T47D (cell line): Measurements from ENCODE around the gene PAXIP1.

ENCODE experiments used
- DNase-seq, 2 experiments: peaks; one replicate each; pipeline versions ENCODE4 v3.0.0 to v3.0.0-alpha.2; 2011 to 2012; ENCODE audit warnings: low read depth in 1 of 2, low spot score in 1 of 2
- JUND ChIP-seq: IDR thresholded peaks from 2 replicates; pipeline ENCODE4 v1.6.1; 2012; ENCODE audit warnings: low read depth
- in situ Hi-C: cut with HindIII; loops from 2 replicates; pipeline ENCODE4 v1.10.0; 2016; ENCODE audit warnings: low sequenced_read_pairs, low pct_unique_long_range_greater_than_20kb

Gene PAXIP1

DNA sequence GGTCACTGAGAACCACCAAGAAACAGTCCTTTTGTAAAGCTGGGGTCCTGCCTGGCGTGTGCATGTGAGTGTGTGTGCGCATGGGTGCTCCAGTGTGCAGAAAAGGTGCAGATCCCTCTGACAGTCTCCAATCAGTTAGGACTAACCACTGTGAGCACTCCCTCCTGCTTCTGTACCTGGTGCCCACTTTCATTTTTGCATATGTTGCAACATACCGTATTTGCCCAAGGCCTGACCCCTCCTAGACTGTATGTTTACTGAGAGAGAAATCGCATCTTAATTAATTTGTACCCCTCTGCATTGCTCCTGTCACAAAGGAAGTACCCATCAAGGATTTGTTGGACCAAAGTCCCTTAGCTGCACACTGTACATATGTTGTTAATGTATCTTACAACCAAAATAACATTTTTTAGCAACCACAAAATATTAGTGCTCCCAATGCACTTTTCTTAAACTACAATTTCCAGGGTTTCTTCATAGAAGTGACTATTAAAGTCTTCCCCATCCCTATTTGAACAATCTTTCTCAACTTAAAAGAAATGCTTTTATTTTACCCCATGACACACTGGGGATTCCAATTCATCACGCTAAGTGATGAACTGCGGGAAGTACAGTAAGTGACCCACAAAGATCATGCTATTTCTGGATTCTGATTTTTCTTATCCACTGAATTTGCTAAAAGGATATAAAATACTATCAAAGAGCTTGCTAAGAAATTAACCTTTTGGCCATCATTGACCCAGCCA lies 16.6 kb downstream of the PAXIP1 start:
- TF ChIP-seq JUND = no peak
- in situ Hi-C loops = no loop called here
- DNase-seq = no peak

DNA sequence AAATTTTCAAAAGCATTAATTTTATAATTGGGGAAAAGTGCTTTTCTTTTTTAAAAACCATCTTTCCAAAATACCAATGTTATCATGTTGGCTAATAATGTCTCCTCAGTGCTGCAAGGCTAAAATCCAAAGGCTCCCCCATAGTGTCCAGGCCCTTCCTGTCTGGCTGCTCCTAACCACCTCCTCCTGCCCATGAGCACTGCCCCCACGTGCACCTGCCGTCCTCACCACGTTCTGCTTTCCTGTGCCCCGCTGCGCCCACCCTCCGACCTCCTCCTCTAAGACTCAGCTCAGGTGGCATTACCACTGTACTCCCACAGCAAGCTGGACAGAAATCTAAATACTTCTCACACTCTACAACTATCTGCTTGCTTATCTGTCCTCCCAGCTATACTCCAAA lies 17.7 kb downstream of the PAXIP1 start:
- TF ChIP-seq JUND = no peak
- no peak for DNase-seq
- in situ Hi-C loops = no loop called here

DNA sequence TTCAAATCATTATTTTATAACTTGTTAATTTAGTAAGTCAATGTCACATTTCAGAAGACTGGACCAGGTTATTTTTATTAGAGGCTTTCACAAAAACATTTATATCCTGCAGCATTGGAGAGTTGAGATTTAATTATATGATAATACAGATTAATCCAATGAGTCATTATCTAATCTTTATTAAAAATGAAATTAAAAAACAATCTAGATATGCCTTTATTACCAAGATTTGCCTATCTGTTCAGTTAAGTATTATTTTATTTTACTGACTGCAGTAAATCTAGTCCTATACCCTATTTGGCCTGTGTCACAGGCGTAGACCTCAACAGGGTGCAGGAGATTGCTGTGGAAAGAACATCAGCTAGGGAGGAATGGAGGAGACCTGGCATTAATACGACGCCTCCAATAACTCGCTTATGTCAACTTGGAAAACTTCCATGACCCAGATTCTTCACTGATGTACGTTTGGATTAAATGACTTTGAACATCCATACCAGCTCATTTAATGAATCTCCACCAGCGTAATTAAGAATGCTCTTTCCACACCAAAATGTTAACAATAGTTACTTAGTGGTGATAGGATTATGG lies 18.2 kb downstream of the PAXIP1 start:
- TF ChIP-seq JUND = no peak
- in situ Hi-C loops = no loop called here
- DNase-seq = no peak

DNA sequence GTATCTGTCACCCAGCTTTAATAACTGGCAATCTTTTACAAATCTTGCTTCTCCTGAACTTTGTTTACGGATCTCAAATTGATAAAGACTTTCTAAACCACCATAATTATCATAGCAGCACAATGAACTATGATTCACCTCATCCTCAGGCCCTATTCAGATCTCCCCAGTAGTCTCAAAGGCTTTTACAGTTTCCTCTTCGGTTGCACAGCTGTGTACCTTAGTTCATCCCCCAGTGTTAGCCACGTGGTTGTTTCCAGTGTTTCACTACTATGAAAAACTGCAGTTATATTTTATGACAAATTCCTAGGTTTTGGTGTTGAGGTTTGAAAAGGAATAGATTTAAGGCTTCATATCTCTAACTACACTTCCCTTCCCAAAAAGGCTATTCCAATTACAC lies 24.9 kb downstream of the PAXIP1 start:
- TF ChIP-seq JUND = no peak
- in situ Hi-C loops = no loop called here
- DNase-seq = no peak

DNA sequence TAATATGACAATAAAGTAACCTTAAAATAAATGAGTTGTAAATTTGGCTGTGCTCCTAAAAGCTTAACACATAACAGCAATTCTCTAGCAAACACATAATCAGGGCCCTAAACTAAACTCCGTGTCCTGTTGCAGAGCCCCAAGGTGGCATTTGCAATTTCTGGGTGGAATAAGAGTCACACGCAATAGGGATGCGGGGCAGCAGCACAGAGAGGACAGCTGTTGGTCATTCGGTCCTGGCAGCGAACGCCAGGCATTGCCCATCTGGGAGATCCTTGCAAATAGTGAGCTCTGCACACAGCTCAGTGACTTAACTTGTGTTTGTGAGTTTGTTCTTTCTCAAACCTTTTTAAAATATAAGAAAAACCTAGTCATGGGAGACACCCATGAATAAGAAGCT lies 25.7 kb downstream of the PAXIP1 start:
- no peak for TF ChIP-seq JUND
- in situ Hi-C loops = no loop called here
- DNase-seq = no peak

DNA sequence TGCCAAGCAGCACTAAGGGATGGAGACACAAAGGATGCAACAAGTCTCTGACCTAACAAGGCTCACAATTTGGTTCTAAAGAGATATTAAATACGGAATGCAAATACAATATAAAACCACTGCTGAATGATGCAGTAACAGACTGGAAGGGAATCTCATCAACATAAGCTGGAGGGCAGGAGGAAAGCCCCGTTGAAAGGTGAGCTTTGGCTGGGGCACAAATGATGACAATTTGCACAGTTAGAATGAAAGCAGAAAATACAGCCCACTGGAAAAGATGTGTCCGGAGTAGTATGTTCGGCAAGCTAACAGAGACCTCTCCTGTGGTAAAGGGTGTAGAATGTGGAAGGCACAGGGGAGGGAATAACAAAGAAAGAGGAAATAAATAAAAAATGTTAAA lies 26.1 kb downstream of the PAXIP1 start:
- no peak for TF ChIP-seq JUND
- in situ Hi-C loops = no loop called here
- no peak for DNase-seq

DNA sequence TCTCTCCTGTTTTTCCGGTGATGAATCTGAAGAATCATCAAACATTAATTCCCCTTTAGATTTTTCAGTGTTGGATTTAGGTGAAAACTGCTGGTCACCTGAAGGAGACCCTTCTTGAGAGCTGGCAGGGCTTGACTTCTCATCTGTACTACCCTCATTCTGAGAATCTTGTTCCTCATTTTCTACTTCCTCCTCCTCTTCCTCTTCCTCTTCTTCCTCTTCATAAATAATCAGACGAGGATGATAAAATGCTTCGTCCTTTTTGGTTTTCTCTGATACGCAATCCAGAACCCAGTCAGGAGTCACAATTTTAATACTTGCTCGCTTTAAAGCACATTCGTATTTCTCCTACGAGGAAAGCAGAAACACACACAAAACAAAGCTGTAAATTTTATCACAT lies 26.9 kb downstream of the PAXIP1 start:
- TF ChIP-seq JUND = no peak
- no peak for DNase-seq
- in situ Hi-C loops = no loop called here

DNA sequence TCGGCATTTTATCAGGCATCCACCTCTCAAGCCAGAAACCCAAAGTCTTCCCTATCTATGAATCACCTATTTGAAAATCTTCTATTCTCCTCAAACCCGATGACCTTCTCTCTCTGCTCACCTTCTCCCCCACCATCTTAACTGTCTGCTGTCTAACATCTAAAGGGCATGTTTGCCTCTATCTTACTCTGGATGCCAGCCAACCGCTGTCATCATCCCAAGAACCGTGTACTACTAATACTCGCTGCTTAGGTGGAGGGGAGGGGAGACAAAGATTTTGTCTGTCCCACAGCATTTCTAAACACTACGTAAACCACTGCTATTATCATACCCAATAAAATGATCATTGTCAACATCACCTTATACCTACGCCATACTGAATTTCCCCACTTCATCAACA lies 29.5 kb downstream of the PAXIP1 start:
- TF ChIP-seq JUND = no peak
- in situ Hi-C loops = no loop called here

DNA sequence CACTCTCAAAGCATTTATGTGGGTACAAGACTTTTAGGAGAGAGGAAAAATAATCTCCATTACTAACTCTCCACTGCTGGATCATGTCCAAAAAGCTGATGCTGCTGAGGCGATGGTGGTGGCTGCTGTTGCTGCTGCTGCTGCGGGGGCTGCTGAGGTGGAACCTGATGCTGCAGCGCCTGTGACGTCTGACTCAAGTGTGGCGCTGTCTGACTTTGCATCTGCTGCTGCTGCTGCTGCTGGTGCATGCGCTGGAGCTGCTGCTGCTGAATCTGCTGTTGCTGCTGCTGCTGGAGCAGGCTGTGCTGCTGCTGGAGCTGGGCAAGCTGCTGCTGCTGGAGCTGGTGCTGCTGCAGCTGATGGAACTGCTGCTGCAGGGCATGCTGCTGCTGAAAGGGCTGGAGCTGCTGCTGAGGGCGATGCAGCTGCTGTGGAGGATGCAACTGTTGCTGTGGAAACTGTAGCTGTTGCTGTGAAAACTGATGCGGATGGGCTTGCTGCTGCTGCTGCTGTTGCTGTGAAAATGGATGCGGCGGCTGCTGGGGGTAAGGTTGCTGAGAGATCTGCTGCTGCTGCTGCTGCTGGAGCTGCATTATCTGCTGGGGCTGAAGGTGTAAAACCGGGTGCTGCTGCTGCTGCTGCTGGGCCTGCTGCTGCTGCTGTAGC lies 34.5 kb downstream of the PAXIP1 start:
- in situ Hi-C loops = no loop called here
- no peak for DNase-seq
- no peak for TF ChIP-seq JUND

More for the DNA sequence above, 29.5 kb downstream of the PAXIP1 start:
- DNase-seq = no peak

DNA sequence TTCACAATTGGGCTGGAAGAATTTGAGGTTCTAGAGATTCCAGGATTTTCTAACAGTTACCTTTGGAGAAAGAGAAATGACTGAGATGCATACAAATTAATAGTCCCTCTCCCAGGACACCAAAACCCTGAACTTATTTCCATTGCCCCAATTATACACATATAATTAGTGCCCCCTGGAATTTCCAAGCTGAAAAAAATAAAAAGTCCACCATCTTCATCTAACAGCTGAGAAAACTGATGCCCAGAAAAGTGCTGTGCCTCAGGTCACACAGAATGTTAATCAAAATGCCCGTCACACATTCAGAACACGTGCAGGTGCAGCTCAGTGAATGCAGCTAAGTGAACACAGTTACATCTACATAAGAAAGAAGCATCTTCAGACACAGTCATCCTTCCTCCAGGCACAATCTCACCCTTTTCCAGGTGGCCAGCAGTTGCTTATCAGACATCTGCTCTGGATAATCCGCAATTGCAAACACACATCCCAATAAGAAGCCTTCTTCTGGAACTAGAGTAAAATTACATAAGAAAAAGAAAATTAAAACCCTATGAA lies 35.4 kb downstream of the PAXIP1 start:
- in situ Hi-C loops = no loop called here
- TF ChIP-seq JUND = no peak

DNA sequence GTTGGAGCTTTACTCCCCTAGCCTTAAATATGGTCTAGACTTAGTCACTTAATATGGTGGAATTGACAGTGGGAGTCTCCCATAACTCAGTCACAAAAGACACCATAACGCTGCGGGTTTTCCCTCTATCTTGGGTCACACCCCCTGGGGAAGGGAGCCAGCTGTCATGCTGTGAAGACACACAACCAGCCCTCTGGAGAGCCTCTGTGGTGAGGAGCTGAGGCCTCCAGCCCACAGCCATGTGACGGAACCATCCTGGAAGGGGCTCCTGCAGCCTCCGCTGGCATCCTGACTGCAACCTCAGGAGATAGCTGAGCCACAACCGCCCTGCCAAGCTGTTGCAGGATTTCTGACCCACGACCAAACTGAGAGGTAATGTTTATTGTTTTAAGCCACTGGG lies 37.9 kb downstream of the PAXIP1 start:
- in situ Hi-C loops = no loop called here
- DNase-seq = no peak
- TF ChIP-seq JUND = no peak

More for the DNA sequence above, 35.4 kb downstream of the PAXIP1 start:
- DNase-seq = no peak

DNA sequence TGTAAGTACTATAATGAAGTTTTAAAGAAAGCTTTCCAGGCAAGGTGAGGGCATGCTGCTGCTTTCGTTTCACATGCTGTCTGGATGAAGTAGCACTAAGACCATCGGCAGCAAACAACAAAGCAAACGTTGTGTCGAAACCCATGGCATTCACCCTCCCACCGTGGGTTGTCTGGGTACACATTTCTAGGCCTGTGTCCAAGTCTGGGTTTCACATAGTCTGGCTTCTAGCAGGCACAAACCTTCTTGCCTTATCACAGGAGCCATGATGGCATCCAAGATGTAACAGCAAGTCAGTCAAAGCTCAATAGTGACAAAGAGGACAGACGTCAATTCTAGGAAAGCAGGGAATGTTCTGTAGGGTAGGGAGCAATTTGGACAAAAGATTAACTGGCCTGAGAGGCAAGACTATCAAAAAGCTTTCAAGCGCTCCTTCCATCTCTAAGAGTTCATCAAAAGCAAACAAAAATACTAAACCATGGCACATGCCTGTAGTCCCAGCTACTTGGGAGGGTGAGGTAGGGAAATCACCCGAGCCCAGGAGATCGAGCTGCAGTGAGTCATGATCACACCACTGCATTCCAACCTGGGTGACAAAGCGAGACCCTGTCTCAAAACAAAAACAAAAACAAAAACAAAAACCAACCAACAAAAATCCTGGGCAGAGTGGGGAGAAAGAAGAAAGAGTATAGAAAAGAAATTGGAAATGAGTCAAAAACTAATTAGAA lies 42.7 kb downstream of the PAXIP1 start:
- no peak for DNase-seq
- no peak for TF ChIP-seq JUND
- in situ Hi-C loops = no loop called here
